T-helper 22 cell (primary cell): Measurements from ENCODE around the gene JADE1.

Experiments used
- DNase-seq: peaks from one replicate; pipeline ENCODE4 v3.0.0-alpha.2; 2020; ENCODE audit warnings: low read depth

Gene JADE1

GRCh38 chr4:128879283-128879682 is 69.8 kb downstream of the JADE1 start:
- no peak for DNase-seq

- no peak for DNase-seq
These were observed 70.5 kb downstream of the JADE1 start for GRCh38 chr4:128879971-128880370.

GRCh38 chr4:128880662-128881061 is 71.2 kb downstream of the JADE1 start:
- no peak for DNase-seq

GRCh38 chr4:128904821-128905220 is 95.3 kb downstream of the JADE1 start:
- no peak for DNase-seq

- no peak for DNase-seq
These were observed 97.1 kb downstream of the JADE1 start for GRCh38 chr4:128906581-128906980.

GRCh38 chr4:128907981-128908380 is 98.5 kb downstream of the JADE1 start:
- DNase-seq, result no peak

- no peak for DNase-seq
These were observed 99.2 kb downstream of the JADE1 start for GRCh38 chr4:128908735-128909134.

- no peak for DNase-seq
These were observed 103.7 kb downstream of the JADE1 start for GRCh38 chr4:128913228-128913627.

GRCh38 chr4:128915544-128915943 is 106.0 kb downstream of the JADE1 start:
- DNase-seq, result no peak

GRCh38 chr4:128916832-128917231 is 107.3 kb downstream of the JADE1 start:
- no peak for DNase-seq

GRCh38 chr4:128917781-128918180 is 108.3 kb downstream of the JADE1 start:
- no peak for DNase-seq

GRCh38 chr4:128921954-128922353 is 112.5 kb downstream of the JADE1 start:
- DNase-seq, result no peak
